Progenitor cell of endocrine pancreas (in vitro differentiated cells): Measurements from ENCODE around the gene TTC23L. TPM values are rescaled to one million over a fixed set of nuclear protein-coding genes. Genes with fewer than 3 reads are reported as not detected.
A peak's percentile ranks its signal among the peaks of the same experiment; 100 is the strongest.

Experiments used
- DNase-seq: peaks from one replicate; pipeline ENCODE4 v3.0.0; 2021; ENCODE audit warnings: low spot score; ENCODE audit not compliant: unreplicated experiment
- H3K27ac Mint-ChIP-seq: 2 replicates; pipeline ENCODE4 v1.8.0; 2021; ENCODE audit warnings: mild to moderate bottlenecking, moderate library complexity, mixed read lengths
- H3K27me3 Mint-ChIP-seq: 2 replicates; pipeline ENCODE4 v1.8.0; 2021; ENCODE audit warnings: mixed read lengths
- H3K36me3 Mint-ChIP-seq: 2 replicates; pipeline ENCODE4 v1.8.0; 2022; ENCODE audit warnings: mixed read lengths; ENCODE audit not compliant: insufficient read depth
- H3K4me1 Mint-ChIP-seq: 2 replicates; pipeline ENCODE4 v1.8.0; 2021; ENCODE audit warnings: low read depth, mixed read lengths
- H3K4me3 Mint-ChIP-seq: 2 replicates; pipeline ENCODE4 v1.8.0; 2021; ENCODE audit warnings: low read depth, mild to moderate bottlenecking, moderate library complexity, mixed read lengths
- H3K9me3 Mint-ChIP-seq: 2 replicates; pipeline ENCODE4 v1.8.0; 2021; ENCODE audit warnings: low read depth, mixed read lengths
- CTCF ChIP-seq: fragments of 200-600 bp; sonication (generic); IDR thresholded peaks from one replicate; pipeline ENCODE4 v1.5.0; 2021; ENCODE audit warnings: antibody characterized with exemption, mild to moderate bottlenecking; ENCODE audit not compliant: unreplicated experiment
- total RNA-seq: library from RNA; stranded (reverse); gene quantifications from 2 replicates; pipeline ENCODE4 v1.2.1, GENCODE V29; 2021

The TTC23L gene
- total RNA-seq, 1 donor from 2014 or later, result 2.8 TPM

GRCh38 chr5:34894716-34895115 is 55.8 kb downstream of the TTC23L start:
- Mint-ChIP-seq H3K9me3 (no peaks in the 10 kb centered on the region), H3K27me3 (no peaks in the 10 kb centered on the region), H3K4me1 (peaks cover 3% of the 10 kb centered on the region), H3K36me3 (no peaks in the 10 kb centered on the region), H3K27ac (no peak overlapping the region), H3K4me3 (no peak overlapping the region)
- no peak for TF ChIP-seq CTCF
- DNase-seq, result no peak

- DNase-seq, result no peak
- Mint-ChIP-seq H3K36me3 (no peaks in the 10 kb centered on the region), H3K4me1 (peaks cover 3% of the 10 kb centered on the region), H3K27ac (no peak overlapping the region), H3K27me3 (no peaks in the 10 kb centered on the region), H3K4me3 (no peak overlapping the region), H3K9me3 (no peaks in the 10 kb centered on the region)
- TF ChIP-seq CTCF, result no peak
These were observed 56.9 kb downstream of the TTC23L start for GRCh38 chr5:34895641-34896419.

- Mint-ChIP-seq H3K27ac (no peak overlapping the region), H3K4me1 (peaks cover 3% of the 10 kb centered on the region), H3K27me3 (no peaks in the 10 kb centered on the region), H3K9me3 (no peaks in the 10 kb centered on the region), H3K4me3 (no peak overlapping the region), H3K36me3 (no peaks in the 10 kb centered on the region)
- DNase-seq, result no peak
- TF ChIP-seq CTCF, result no peak
These were observed 58.7 kb downstream of the TTC23L start for GRCh38 chr5:34897646-34898045.

GRCh38 chr5:34898258-34898895 is 59.4 kb downstream of the TTC23L start:
- H3K36me3 Mint-ChIP-seq, result no peaks in the 10 kb centered on the region
- H3K4me3 Mint-ChIP-seq, result no peak overlapping the region
- H3K4me1 Mint-ChIP-seq, result peaks cover 3% of the 10 kb centered on the region
- DNase-seq, result peak; percentile 42
- peak; percentile 91 for TF ChIP-seq CTCF
- no peaks in the 10 kb centered on the region for H3K27me3 Mint-ChIP-seq
- H3K27ac Mint-ChIP-seq, result peak overlapping the region; percentile 41
- no peaks in the 10 kb centered on the region for H3K9me3 Mint-ChIP-seq

- peaks cover 3% of the 10 kb centered on the region for H3K4me1 Mint-ChIP-seq
- H3K36me3 Mint-ChIP-seq, result no peaks in the 10 kb centered on the region
- TF ChIP-seq CTCF, result no peak
- no peak for DNase-seq
- no peak overlapping the region for H3K27ac Mint-ChIP-seq
- H3K27me3 Mint-ChIP-seq, result no peaks in the 10 kb centered on the region
- no peaks in the 10 kb centered on the region for H3K9me3 Mint-ChIP-seq
- H3K4me3 Mint-ChIP-seq, result no peak overlapping the region
These were observed 60.1 kb downstream of the TTC23L start for GRCh38 chr5:34899066-34899465.
